H9 (cell line): Measurements from ENCODE around the gene FHIT. TPM values are rescaled to one million over a fixed set of nuclear protein-coding genes. Genes with fewer than 3 reads are reported as not detected.

Experiments
- DNase-seq: peaks from one replicate; pipeline ENCODE4 v3.0.0-alpha.2; 2017
- H2AFZ ChIP-seq: one replicate; pipeline ENCODE4 v1.6.1; 2013; ENCODE audit warnings: mild to moderate bottlenecking, low read length, control low read depth, moderate library complexity
- H2AK5ac ChIP-seq: 2 replicates; pipeline ENCODE4 v1.6.1; 2013; ENCODE audit warnings: low read length, control low read depth, mixed read lengths; ENCODE audit not compliant: insufficient read length
- H2BK120ac ChIP-seq: one replicate; pipeline ENCODE4 v1.6.1; 2013; ENCODE audit warnings: low read depth, mild to moderate bottlenecking, low read length, control low read depth, inconsistent platforms; ENCODE audit not compliant: poor library complexity, severe bottlenecking
- H2BK12ac ChIP-seq: 2 replicates; pipeline ENCODE4 v1.6.1; 2013; ENCODE audit warnings: low read length, control low read depth, mixed read lengths, low read depth; ENCODE audit not compliant: insufficient read length
- H2BK15ac ChIP-seq: 2 replicates; pipeline ENCODE4 v1.6.1; 2013; ENCODE audit warnings: low read depth, low read length, control low read depth
- H2BK20ac ChIP-seq: one replicate; pipeline ENCODE4 v1.6.1; 2013; ENCODE audit warnings: low read depth, mild to moderate bottlenecking, low read length, control low read depth, inconsistent platforms; ENCODE audit not compliant: poor library complexity, severe bottlenecking
- H2BK5ac ChIP-seq: 2 replicates; pipeline ENCODE4 v1.6.1; 2013; ENCODE audit warnings: low read length, control low read depth, mixed read lengths; ENCODE audit not compliant: insufficient read length
- H3K14ac ChIP-seq: 2 replicates; pipeline ENCODE4 v1.6.1; 2013; ENCODE audit warnings: low read length, control low read depth; ENCODE audit not compliant: insufficient read depth
- H3K18ac ChIP-seq: 2 replicates; pipeline ENCODE4 v1.6.1; 2013; ENCODE audit warnings: low read depth, mild to moderate bottlenecking, mixed read lengths, low read length, control low read depth; ENCODE audit not compliant: insufficient read length
- H3K23ac ChIP-seq: 2 replicates; pipeline ENCODE4 v1.6.1; 2013; ENCODE audit warnings: low read length, control low read depth, mixed read lengths, low read depth; ENCODE audit not compliant: insufficient read length
- H3K23me2 ChIP-seq: 2 replicates; pipeline ENCODE4 v1.6.1; 2013; ENCODE audit warnings: low read depth, mild to moderate bottlenecking, mixed read lengths, low read length, control low read depth; ENCODE audit not compliant: insufficient read length, poor library complexity, severe bottlenecking
- H3K27ac ChIP-seq: 2 replicates; pipeline ENCODE4 v1.5.1; 2013; ENCODE audit warnings: low read length, control low read depth, mixed read lengths, low read depth; ENCODE audit not compliant: insufficient read length
- H3K27me3 ChIP-seq: 2 replicates; pipeline ENCODE4 v1.6.1; 2013; ENCODE audit warnings: low read length, control low read depth, inconsistent platforms; ENCODE audit not compliant: insufficient read depth
- H3K4ac ChIP-seq: 2 replicates; pipeline ENCODE4 v1.6.1; 2013; ENCODE audit warnings: low read depth, mild to moderate bottlenecking, control low read depth, inconsistent platforms, low read length, moderate library complexity
- H3K4me1 ChIP-seq: 2 replicates; pipeline ENCODE4 v1.6.1; 2013; ENCODE audit warnings: low read length, control low read depth, inconsistent platforms; ENCODE audit not compliant: insufficient read depth
- H3K4me2 ChIP-seq: 2 replicates; pipeline ENCODE4 v1.6.1; 2013; ENCODE audit warnings: low read length, control low read depth, mixed read lengths; ENCODE audit not compliant: insufficient read length, insufficient read depth
- H3K56ac ChIP-seq: 2 replicates; pipeline ENCODE4 v1.6.1; 2013; ENCODE audit warnings: low read depth, mild to moderate bottlenecking, mixed read lengths, low read length, control low read depth; ENCODE audit not compliant: insufficient read length
- H3K79me1 ChIP-seq: 2 replicates; pipeline ENCODE4 v1.6.1; 2013; ENCODE audit warnings: low read depth, mild to moderate bottlenecking, moderate library complexity, low read length, control low read depth, inconsistent platforms; ENCODE audit not compliant: insufficient read depth, poor library complexity, severe bottlenecking
- H3K79me2 ChIP-seq: 2 replicates; pipeline ENCODE4 v1.6.1; 2013; ENCODE audit warnings: low read length, control low read depth, inconsistent platforms; ENCODE audit not compliant: insufficient read depth
- H3K9ac ChIP-seq: 2 replicates; pipeline ENCODE4 v1.6.1; 2013; ENCODE audit warnings: low read length, control low read depth, mixed read lengths; ENCODE audit not compliant: insufficient read length; ENCODE audit errors: extremely low read depth
- H3K9me3 ChIP-seq: one replicate; pipeline ENCODE4 v1.6.1; 2013; ENCODE audit warnings: low read depth, low read length, inconsistent platforms; ENCODE audit not compliant: control insufficient read depth
- H3T11ph ChIP-seq: one replicate; pipeline ENCODE4 v1.6.1; 2013; ENCODE audit warnings: mild to moderate bottlenecking, low read length, control low read depth, inconsistent platforms
- H4K20me1 ChIP-seq: one replicate; pipeline ENCODE4 v1.6.1; 2013; ENCODE audit not compliant: control insufficient read depth, insufficient read length, insufficient read depth
- H4K5ac ChIP-seq: 2 replicates; pipeline ENCODE4 v1.6.1; 2013; ENCODE audit warnings: low read depth, mild to moderate bottlenecking, mixed read lengths, low read length, control low read depth; ENCODE audit not compliant: insufficient read length
- H4K8ac ChIP-seq: replicated peaks from 2 replicates; pipeline ENCODE4 v1.6.1; 2013; ENCODE audit warnings: low read length, control low read depth, mixed read lengths, low read depth; ENCODE audit not compliant: insufficient read length
- H4K91ac ChIP-seq: 2 replicates; pipeline ENCODE4 v1.6.1; 2013; ENCODE audit warnings: low read depth, mild to moderate bottlenecking, moderate library complexity, mixed read lengths, low read length, control low read depth; ENCODE audit not compliant: insufficient read length
- H3K27ac Mint-ChIP-seq, 3 experiments: 2 replicates in 2 of 3; 3 replicates in 1 of 3; pipeline ENCODE4 v1.8.0; 2020 to 2021; ENCODE audit warnings: mixed read lengths in 3 of 3, mild to moderate bottlenecking in 1 of 3, moderate library complexity in 1 of 3
- H3K27me3 Mint-ChIP-seq: 2 replicates; pipeline ENCODE4 v1.8.0; 2021; ENCODE audit warnings: low read depth, mild to moderate bottlenecking, moderate library complexity, mixed read lengths
- H3K36me3 Mint-ChIP-seq, 3 experiments: 2 replicates in 2 of 3; 3 replicates in 1 of 3; pipeline ENCODE4 v1.8.0; 2020 to 2021; ENCODE audit warnings: low read depth in 3 of 3, mixed read lengths in 3 of 3; ENCODE audit not compliant: insufficient read depth in 1 of 3
- H3K4me1 Mint-ChIP-seq, 2 experiments: 2 replicates each; pipeline ENCODE4 v1.8.0; 2020; ENCODE audit warnings: mixed read lengths in 2 of 2
- H3K4me3 Mint-ChIP-seq, 2 experiments: 2 replicates in 1 of 2; 3 replicates in 1 of 2; pipeline ENCODE4 v1.8.0; 2020 to 2021; ENCODE audit warnings: mild to moderate bottlenecking in 2 of 2, mixed read lengths in 2 of 2, moderate library complexity in 1 of 2
- H3K9me3 Mint-ChIP-seq, 2 experiments: 2 replicates in 1 of 2; 3 replicates in 1 of 2; pipeline ENCODE4 v1.8.0; 2020; ENCODE audit warnings: mild to moderate bottlenecking in 2 of 2, mixed read lengths in 2 of 2, moderate library complexity in 1 of 2
- WGBS: extraction: QIAGEN DNeasy Blood & Tissue Kit; methylation state at CpG from one replicate; pipeline ENCODE4 v1.1.7; 2013; ENCODE audit warnings: missing lambda C conversion rate, low lambda C conversion rate, mixed read lengths; ENCODE audit not compliant: insufficient read length; ENCODE audit errors: extremely low coverage; 5-methylcytosine and 5-hydroxymethylcytosine counted together
- total RNA-seq: library from RNA; stranded (reverse); gene quantifications from 2 replicates; pipeline ENCODE4 v1.2.1, GENCODE V29; 2021
- TF ChIP-seq, protein P1 (sequence below): fragments of 200-600 bp; sonication (generic); conservative IDR thresholded peaks from 3 replicates; pipeline ENCODE4 v1.8.0; 2021; ENCODE audit warnings: antibody characterized with exemption, mild to moderate bottlenecking

FHIT gene
- total RNA-seq, 1 experiment from 2014 or later: 3.0 TPM

DNA sequence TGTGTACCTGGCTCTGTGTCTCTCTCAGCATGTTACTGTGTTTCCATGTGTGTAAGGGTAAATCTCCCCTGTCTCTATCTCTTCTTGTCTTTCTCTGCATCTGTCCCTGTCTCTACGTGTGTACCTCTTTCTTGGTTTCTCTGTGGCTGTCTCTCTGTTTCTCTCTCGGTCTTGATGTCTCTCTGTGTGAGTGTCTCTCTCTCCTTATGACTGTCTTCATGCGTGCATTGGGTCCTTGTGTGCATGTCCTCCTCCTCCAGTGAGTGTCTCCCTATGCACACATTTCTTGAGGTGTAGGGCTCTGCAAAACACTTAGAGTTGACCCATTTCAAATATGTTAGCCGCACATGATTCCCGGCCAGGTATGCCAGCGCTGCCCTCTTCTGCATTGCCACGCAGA lies 1298.1 kb downstream of the FHIT start:
- H3K4me2 ChIP-seq: no peak overlapping the region
- H3K23ac ChIP-seq: no peak overlapping the region
- no peak overlapping the region for H3K4me3 Mint-ChIP-seq
- no peaks in the 10 kb centered on the region; a peak in 1 of 5 replicates for H3K9me3 Mint-ChIP-seq
- H3K9ac ChIP-seq: no peak overlapping the region
- H3K4me1 ChIP-seq: no peaks in the 10 kb centered on the region
- no CpG with 5 or more reads among the region's 7 CpGs for WGBS
- no peaks in the 10 kb centered on the region for H3K9me3 ChIP-seq
- no peak overlapping the region for H3K27ac Mint-ChIP-seq
- no peak overlapping the region for H4K8ac ChIP-seq
- no peak for DNase-seq
- H4K20me1 ChIP-seq: no peaks in the 10 kb centered on the region
- TF ChIP-seq, protein P1, sequence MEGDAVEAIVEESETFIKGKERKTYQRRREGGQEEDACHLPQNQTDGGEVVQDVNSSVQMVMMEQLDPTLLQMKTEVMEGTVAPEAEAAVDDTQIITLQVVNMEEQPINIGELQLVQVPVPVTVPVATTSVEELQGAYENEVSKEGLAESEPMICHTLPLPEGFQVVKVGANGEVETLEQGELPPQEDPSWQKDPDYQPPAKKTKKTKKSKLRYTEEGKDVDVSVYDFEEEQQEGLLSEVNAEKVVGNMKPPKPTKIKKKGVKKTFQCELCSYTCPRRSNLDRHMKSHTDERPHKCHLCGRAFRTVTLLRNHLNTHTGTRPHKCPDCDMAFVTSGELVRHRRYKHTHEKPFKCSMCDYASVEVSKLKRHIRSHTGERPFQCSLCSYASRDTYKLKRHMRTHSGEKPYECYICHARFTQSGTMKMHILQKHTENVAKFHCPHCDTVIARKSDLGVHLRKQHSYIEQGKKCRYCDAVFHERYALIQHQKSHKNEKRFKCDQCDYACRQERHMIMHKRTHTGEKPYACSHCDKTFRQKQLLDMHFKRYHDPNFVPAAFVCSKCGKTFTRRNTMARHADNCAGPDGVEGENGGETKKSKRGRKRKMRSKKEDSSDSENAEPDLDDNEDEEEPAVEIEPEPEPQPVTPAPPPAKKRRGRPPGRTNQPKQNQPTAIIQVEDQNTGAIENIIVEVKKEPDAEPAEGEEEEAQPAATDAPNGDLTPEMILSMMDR: no peak
- H2BK12ac ChIP-seq: no peak overlapping the region
- H3K4ac ChIP-seq: no peak overlapping the region
- no peak overlapping the region for H4K5ac ChIP-seq
- H2BK20ac ChIP-seq: no peak overlapping the region
- no peak overlapping the region for H3K14ac ChIP-seq
- H3K4me1 Mint-ChIP-seq: peaks cover 3 to 5% of the 10 kb centered on the region in 2 experiments; a peak in 2 of 4 replicates
- H2BK5ac ChIP-seq: no peak overlapping the region
- no peaks in the 10 kb centered on the region for H3K79me2 ChIP-seq
- no peaks in the 10 kb centered on the region for H3K79me1 ChIP-seq
- no peaks in the 10 kb centered on the region for H3K36me3 Mint-ChIP-seq
- no peak overlapping the region for H2AK5ac ChIP-seq
- no peak overlapping the region for H2AFZ ChIP-seq
- H3K27ac ChIP-seq: no peak overlapping the region
- no peak overlapping the region for H2BK15ac ChIP-seq
- H3K23me2 ChIP-seq: no peaks in the 10 kb centered on the region
- no peak overlapping the region for H4K91ac ChIP-seq
- H2BK120ac ChIP-seq: no peak overlapping the region
- H3K18ac ChIP-seq: no peak overlapping the region
- H3T11ph ChIP-seq: no peak overlapping the region
- no peak overlapping the region for H3K56ac ChIP-seq
- no peaks in the 10 kb centered on the region for H3K27me3 Mint-ChIP-seq
- no peaks in the 10 kb centered on the region for H3K27me3 ChIP-seq
